ENCODE data around the gene STN1.

The STN1 gene

GRCh38 chr10:103930881-103931280 lies 12.9 kb upstream of the STN1 start:
- Histone ChIP-seq H3K36me3 (ENCODE audit: insufficient read depth, low read length) (no peaks in the 10 kb centered on the region), H3K4me3 (ENCODE audit: low read depth, low read length, poor library complexity, severe bottlenecking) (no peak overlapping the region), H3K4me1 (ENCODE audit: insufficient read depth, low read length, severe bottlenecking) (no peaks in the 10 kb centered on the region), H3K9ac (ENCODE audit: low read length) (no peak overlapping the region), H3K27me3 (ENCODE audit: insufficient read depth, low read length) (0 out of 2 replicates have a peak, but pooled peaks cover 5% of the 10 kb centered on the region), H2AFZ (ENCODE audit: low read length) (no peak overlapping the region), H3F3A (ENCODE audit: insufficient read depth, low read length) (no peaks in the 10 kb centered on the region), H4K20me1 (ENCODE audit: insufficient read depth, low read length) (no peaks in the 10 kb centered on the region), H3K79me2 (ENCODE audit: insufficient read depth, low read length) (no peaks in the 10 kb centered on the region), H3K9me3 (ENCODE audit: low read length) (no peaks in the 10 kb centered on the region), H3K4me2 (ENCODE audit: low read length) (no peak overlapping the region), H3K27ac (ENCODE audit: low read depth, low read length, poor library complexity, severe bottlenecking) (no peak overlapping the region), H3K9me2 (ENCODE audit: low read depth, low read length) (no peaks in the 10 kb centered on the region)
- TF ChIP-seq CTCF (IDR thresholded peaks at IDR 0.05; ENCODE audit: low read length) (no peak), EZH2 (IDR thresholded peaks at IDR 0.05; ENCODE audit: borderline replicate concordance, low read length) (no peak)

GRCh38 chr10:103930449-103930848 lies 12.5 kb upstream of the STN1 start:
- Histone ChIP-seq H3K9me3 (ENCODE audit: low read length) (no peaks in the 10 kb centered on the region), H3K79me2 (ENCODE audit: insufficient read depth, low read length) (no peaks in the 10 kb centered on the region), H3K4me1 (ENCODE audit: insufficient read depth, low read length, severe bottlenecking) (no peaks in the 10 kb centered on the region), H3K9me2 (ENCODE audit: low read depth, low read length) (no peaks in the 10 kb centered on the region), H2AFZ (ENCODE audit: low read length) (no peak overlapping the region), H3K4me3 (ENCODE audit: low read depth, low read length, poor library complexity, severe bottlenecking) (no peak overlapping the region), H3K36me3 (ENCODE audit: insufficient read depth, low read length) (no peaks in the 10 kb centered on the region), H3K27me3 (ENCODE audit: insufficient read depth, low read length) (0 out of 2 replicates have a peak, but pooled peaks cover 5% of the 10 kb centered on the region), H3K9ac (ENCODE audit: low read length) (no peak overlapping the region), H3K27ac (ENCODE audit: low read depth, low read length, poor library complexity, severe bottlenecking) (no peak overlapping the region), H3F3A (ENCODE audit: insufficient read depth, low read length) (no peaks in the 10 kb centered on the region), H3K4me2 (ENCODE audit: low read length) (no peak overlapping the region), H4K20me1 (ENCODE audit: insufficient read depth, low read length) (no peaks in the 10 kb centered on the region)
- no peak for TF ChIP-seq CTCF (IDR thresholded peaks at IDR 0.05; ENCODE audit: low read length)
- no peak for TF ChIP-seq EZH2 (IDR thresholded peaks at IDR 0.05; ENCODE audit: borderline replicate concordance, low read length)

GRCh38 chr10:103929381-103929921 lies 11.5 kb upstream of the STN1 start:
- Histone ChIP-seq H3K4me1 (ENCODE audit: insufficient read depth, low read length, severe bottlenecking) (no peaks in the 10 kb centered on the region), H3K27me3 (ENCODE audit: insufficient read depth, low read length) (0 out of 2 replicates have a peak, but pooled peaks cover 5% of the 10 kb centered on the region), H3K36me3 (ENCODE audit: insufficient read depth, low read length) (no peaks in the 10 kb centered on the region), H3K9me3 (ENCODE audit: low read length) (no peaks in the 10 kb centered on the region), H4K20me1 (ENCODE audit: insufficient read depth, low read length) (no peaks in the 10 kb centered on the region), H3K27ac (ENCODE audit: low read depth, low read length, poor library complexity, severe bottlenecking) (no peak overlapping the region), H3K9ac (ENCODE audit: low read length) (no peak overlapping the region), H3K4me3 (ENCODE audit: low read depth, low read length, poor library complexity, severe bottlenecking) (no peak overlapping the region), H3K79me2 (ENCODE audit: insufficient read depth, low read length) (no peaks in the 10 kb centered on the region), H3F3A (ENCODE audit: insufficient read depth, low read length) (no peaks in the 10 kb centered on the region), H2AFZ (ENCODE audit: low read length) (no peak overlapping the region), H3K4me2 (ENCODE audit: low read length) (no peak overlapping the region), H3K9me2 (ENCODE audit: low read depth, low read length) (no peaks in the 10 kb centered on the region)
- TF ChIP-seq EZH2 (IDR thresholded peaks at IDR 0.05; ENCODE audit: borderline replicate concordance, low read length) = no peak
- TF ChIP-seq CTCF (IDR thresholded peaks at IDR 0.05; ENCODE audit: low read length) = no peak

All from OCI-LY1 (cell line).